Keratinocyte (primary cell): ENCODE data around the gene RRAS2. TPM values are rescaled to one million over a fixed set of nuclear protein-coding genes. Genes with fewer than 3 reads are reported as not detected.

Source experiments
- DNase-seq: peaks from one replicate; pipeline ENCODE4 v3.0.0-alpha.2; 2011; ENCODE audit warnings: low read depth, missing footprints, low spot score
- FAIRE-seq: peaks from 2 replicates; lab custom pipeline; 2011; peaks lifted over from hg19 to GRCh38; lab: Jason Lieb, UNC
- H2AFZ ChIP-seq: 2 replicates; pipeline ENCODE4 v1.6.0; 2012; ENCODE audit warnings: low read length, control low read depth, inconsistent platforms; ENCODE audit not compliant: control insufficient read depth
- H3K27ac ChIP-seq: 2 replicates; pipeline ENCODE4 v1.5.1; 2011; ENCODE audit warnings: low read length; ENCODE audit not compliant: control insufficient read depth, insufficient read depth
- H3K27me3 ChIP-seq: 3 replicates; pipeline ENCODE4 v1.6.0; 2011; ENCODE audit warnings: low read length; ENCODE audit not compliant: control insufficient read depth, insufficient read depth; ENCODE audit errors: extremely low read depth
- H3K36me3 ChIP-seq, 2 experiments: 2 replicates in 1 of 2; 3 replicates in 1 of 2; pipeline ENCODE4 v1.5.1; 2011; ENCODE audit warnings: low read length in 2 of 2, mild to moderate bottlenecking in 1 of 2; ENCODE audit not compliant: control insufficient read depth in 2 of 2, insufficient read depth in 2 of 2; ENCODE audit errors: extremely low read depth in 1 of 2
- H3K4me1 ChIP-seq: 3 replicates; pipeline ENCODE4 v1.5.1; 2011; ENCODE audit warnings: low read length; ENCODE audit not compliant: control insufficient read depth, insufficient read depth; ENCODE audit errors: extremely low read depth
- H3K4me2 ChIP-seq: 3 replicates; pipeline ENCODE4 v1.6.0; 2011; ENCODE audit warnings: low read depth, low read length; ENCODE audit not compliant: control insufficient read depth, insufficient read depth; ENCODE audit errors: extremely low read depth
- H3K4me3 ChIP-seq, 3 experiments: fragments of 200-600 bp in 1 of 3; sonication (generic) in 1 of 3; 2 replicates in 2 of 3; 3 replicates in 1 of 3; pipeline ENCODE4 v1.5.1; 2011 to 2016; ENCODE audit warnings: low read length in 3 of 3, mild to moderate bottlenecking in 3 of 3, control low read depth in 2 of 3, inconsistent platforms in 1 of 3, low read depth in 1 of 3, mixed read lengths in 1 of 3, mixed run types in 1 of 3, moderate library complexity in 1 of 3; ENCODE audit not compliant: control insufficient read depth in 2 of 3, insufficient read depth in 2 of 3; ENCODE audit errors: extremely low read depth in 1 of 3
- H3K79me2 ChIP-seq: 2 replicates; pipeline ENCODE4 v1.6.0; 2012; ENCODE audit warnings: low read length; ENCODE audit not compliant: control insufficient read depth, insufficient read depth
- H3K9ac ChIP-seq: 3 replicates; pipeline ENCODE4 v1.6.0; 2011; ENCODE audit warnings: low read length; ENCODE audit not compliant: control insufficient read depth, insufficient read depth; ENCODE audit errors: extremely low read depth
- H3K9me1 ChIP-seq: 3 replicates; pipeline ENCODE4 v1.6.0; 2011; ENCODE audit warnings: low read length; ENCODE audit not compliant: control insufficient read depth, insufficient read depth; ENCODE audit errors: extremely low read depth
- H3K9me3 ChIP-seq: 2 replicates; pipeline ENCODE4 v1.5.1; 2012; ENCODE audit warnings: low read depth, low read length; ENCODE audit not compliant: control insufficient read depth
- H4K20me1 ChIP-seq: 3 replicates; pipeline ENCODE4 v1.6.0; 2011; ENCODE audit warnings: low read length; ENCODE audit not compliant: control insufficient read depth, insufficient read depth; ENCODE audit errors: extremely low read depth
- CTCF ChIP-seq, 3 experiments: IDR thresholded peaks in 1 of 3; conservative IDR thresholded peaks in 1 of 3; optimal IDR thresholded peaks in 1 of 3; 2 replicates in 2 of 3; 3 replicates in 1 of 3; pipeline versions ENCODE3 to v1.5.1; 2011; ENCODE audit warnings: low read length in 3 of 3, mild to moderate bottlenecking in 3 of 3, moderate library complexity in 2 of 3, control low read depth in 1 of 3, inconsistent platforms in 1 of 3; ENCODE audit not compliant: insufficient read depth in 2 of 3; ENCODE audit errors: extremely low read depth in 1 of 3
- EZH2 ChIP-seq: IDR thresholded peaks from one replicate; pipeline ENCODE4 v1.6.1; 2012; ENCODE audit warnings: inconsistent platforms, mild to moderate bottlenecking, low read length, moderate library complexity
- dilution Hi-C: fragments of 300-500 bp; cut with MboI; formaldehyde crosslinking; loops from one replicate; pipeline ENCODE4 v1.7.0; 2020; ENCODE audit warnings: low sequenced_read_pairs; ENCODE audit not compliant: extremely low pct_ligation_motif_present
- polyA plus RNA-seq, 5 experiments: library from polyadenylated mRNA; depleted of rRNA in 3 of 5; stranded (reverse) in 3 of 5; stranded (forward) in 1 of 5; unstranded in 1 of 5; fragments of >200 nt; gene quantifications; 1 replicate in 1 of 5; 2 replicates in 3 of 5; 3 replicates in 1 of 5; pipeline versions ENCODE4 v1.2.1 to v1.2.3, GENCODE V29; 2011 to 2012; ENCODE audit warnings: missing spikeins in 2 of 5, low read depth in 1 of 5, low replicate concordance in 1 of 5

RRAS2 gene
- polyA plus RNA-seq, 1 donor (not counting 4 experiments of a cell fraction or from before 2014, with no cell fraction given): 99.3 TPM

DNA sequence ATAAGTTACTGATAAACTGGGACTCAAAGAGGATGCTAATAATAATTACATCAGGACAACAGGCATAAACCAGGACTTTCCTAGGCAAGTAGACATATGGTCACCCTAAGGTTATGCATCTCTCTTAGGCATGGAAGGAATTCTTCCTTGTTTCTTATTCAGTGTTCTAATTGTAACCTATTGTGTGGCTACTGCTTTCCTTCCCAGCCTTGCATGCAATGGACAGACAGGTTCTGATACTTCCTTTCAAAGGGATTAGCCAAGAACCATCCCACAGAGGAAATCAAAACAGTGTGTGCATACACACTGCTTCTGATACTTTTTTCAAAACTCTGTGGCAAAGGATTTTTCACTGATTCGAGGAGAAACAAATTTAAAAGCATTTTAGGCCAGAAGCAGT is 48.3 kb downstream of the RRAS2 start:
- dilution Hi-C loops: no loop called here
- peaks cover 91% of the 10 kb centered on the region for H3K79me2 ChIP-seq
- H3K36me3 ChIP-seq: no peaks in the 10 kb centered on the region
- H3K27me3 ChIP-seq: no peaks in the 10 kb centered on the region
- H3K9ac ChIP-seq: no peak overlapping the region
- no peak overlapping the region for H3K27ac ChIP-seq
- no peak for FAIRE-seq
- H3K4me1 ChIP-seq: peaks cover 31% of the 10 kb centered on the region
- TF ChIP-seq EZH2: no peak
- TF ChIP-seq CTCF (optimal IDR thresholded peaks at IDR 0.05 in 1 of 3, IDR thresholded peaks at IDR 0.05 in 1 of 3, conservative IDR thresholded peaks at IDR 0.05 in 1 of 3; ENCODE audit: extremely low read depth in 1 of 3, insufficient read depth in 2 of 3, low read length in 3 of 3): no peak
- no peak for DNase-seq
- no peak overlapping the region for H3K4me2 ChIP-seq
- H3K9me1 ChIP-seq: peaks cover 5% of the 10 kb centered on the region
- peaks cover 15% of the 10 kb centered on the region for H4K20me1 ChIP-seq
- no peak overlapping the region for H2AFZ ChIP-seq
- H3K9me3 ChIP-seq: no peaks in the 10 kb centered on the region
- no peak overlapping the region for H3K4me3 ChIP-seq

DNA sequence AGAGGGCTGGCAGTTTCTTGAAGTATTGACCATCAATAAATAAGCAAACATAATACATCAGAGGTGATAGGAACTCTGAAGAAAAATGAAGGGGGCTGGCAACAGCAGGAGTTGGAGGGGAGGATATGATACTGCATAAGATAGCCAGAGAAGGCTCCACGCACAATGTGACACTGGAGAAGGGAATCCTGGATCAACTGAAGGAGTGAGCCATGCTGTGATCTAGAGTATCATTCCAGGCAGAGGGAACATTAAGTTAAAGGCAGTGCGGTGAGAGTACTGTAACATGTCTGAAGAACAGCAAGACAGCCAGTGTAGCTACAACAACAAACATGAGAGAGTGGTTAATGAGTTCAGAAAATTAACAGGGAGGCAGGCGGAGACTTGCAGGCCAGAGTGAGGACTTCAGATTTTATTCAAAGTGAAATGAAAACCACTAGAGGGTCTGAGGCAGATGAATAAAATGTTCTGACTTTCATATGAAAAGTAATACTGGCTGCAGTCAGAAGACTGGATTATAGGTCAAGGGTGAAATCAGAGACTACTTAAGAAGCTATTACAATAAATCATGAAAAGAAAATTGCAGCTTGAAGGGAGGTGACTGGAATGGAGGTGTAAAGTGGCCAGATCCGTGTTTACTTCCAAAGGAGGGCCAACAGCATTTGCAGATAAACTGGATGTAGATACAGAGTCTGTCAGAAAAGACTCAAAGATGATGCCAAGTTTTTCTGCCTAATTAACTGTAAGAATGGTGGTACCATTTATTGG is 49.4 kb downstream of the RRAS2 start:
- no peak for TF ChIP-seq CTCF (optimal IDR thresholded peaks at IDR 0.05 in 1 of 3, IDR thresholded peaks at IDR 0.05 in 1 of 3, conservative IDR thresholded peaks at IDR 0.05 in 1 of 3; ENCODE audit: extremely low read depth in 1 of 3, insufficient read depth in 2 of 3, low read length in 3 of 3)
- TF ChIP-seq EZH2: no peak
- Histone ChIP-seq H4K20me1 (peaks cover 15% of the 10 kb centered on the region), H3K36me3 (no peaks in the 10 kb centered on the region), H3K79me2 (peaks cover 92% of the 10 kb centered on the region), H3K4me3 (peak overlapping the region in 1 of 3 experiments; percentile 3), H3K27me3 (no peaks in the 10 kb centered on the region), H3K9ac (no peak overlapping the region), H3K27ac (no peak overlapping the region), H3K4me1 (peaks cover 31% of the 10 kb centered on the region), H3K9me1 (peaks cover 5% of the 10 kb centered on the region), H3K9me3 (no peaks in the 10 kb centered on the region), H2AFZ (no peak overlapping the region), H3K4me2 (peak overlapping the region; percentile 13)
- no peak for FAIRE-seq
- no peak for DNase-seq
- dilution Hi-C loops: no loop called here
